Heart left ventricle (tissue), 16 donors: ENCODE results near the gene KLHL35. TPM values are rescaled to one million over a fixed set of nuclear protein-coding genes. Genes with fewer than 3 reads are reported as not detected.

Experiments
- ATAC-seq, 4 donors: fragments of 200-7000 bp; cut with Tn5 transposase; one replicate each; pipeline ENCODE4 v1.9.1; 2020 to 2022; ENCODE audit warnings: moderate library complexity in 4 of 4, mild to moderate bottlenecking in 3 of 4, moderate number of reproducible peaks in 1 of 4
- DNase-seq, 5 donors: peaks; one replicate each; pipeline ENCODE4 v3.0.0-alpha.2; 2020
- H3K27ac ChIP-seq, 12 donors: fragments of 200-600 bp; sonication (generic) in 4 of 12; one replicate each; pipeline versions ENCODE4 v1.5.0 to v1.8.0; 2016 to 2022; ENCODE audit warnings: mild to moderate bottlenecking in 2 of 12
- H3K27me3 ChIP-seq, 9 donors: fragments of 200-600 bp; sonication (generic) in 2 of 9; one replicate each; pipeline versions ENCODE4 v1.5.1 to v1.8.0; 2016 to 2022; ENCODE audit warnings: mild to moderate bottlenecking in 3 of 9
- H3K36me3 ChIP-seq, 9 donors: fragments of 200-600 bp; sonication (generic) in 2 of 9; one replicate each; pipeline versions ENCODE4 v1.5.0 to v1.8.0; 2018 to 2022; ENCODE audit warnings: mild to moderate bottlenecking in 2 of 9
- H3K4me1 ChIP-seq, 12 donors: fragments of 200-600 bp; sonication (generic) in 4 of 12; one replicate each; pipeline versions ENCODE4 v1.5.0 to v1.8.0; 2016 to 2022; ENCODE audit warnings: mild to moderate bottlenecking in 3 of 12
- H3K4me3 ChIP-seq, 12 donors: fragments of 200-600 bp; sonication (generic) in 4 of 12; one replicate each; pipeline versions ENCODE4 v1.5.0 to v1.8.0; 2017 to 2022; ENCODE audit warnings: mild to moderate bottlenecking in 9 of 12, moderate library complexity in 4 of 12
- H3K9me3 ChIP-seq, 12 donors: fragments of 200-600 bp; sonication (generic) in 4 of 12; one replicate each; pipeline versions ENCODE4 v1.5.0 to v1.8.0; 2016 to 2022; ENCODE audit warnings: mild to moderate bottlenecking in 1 of 12
- CTCF ChIP-seq, 12 donors: fragments of 200-600 bp; sonication (generic) in 4 of 12; IDR thresholded peaks; one replicate each; pipeline versions ENCODE4 v1.5.0 to v1.8.0; 2018 to 2022; ENCODE audit warnings: antibody characterized with exemption in 12 of 12, mild to moderate bottlenecking in 5 of 12
- POLR2A ChIP-seq, 2 donors: fragments of 450-650 bp; IDR thresholded peaks; one replicate each; pipeline ENCODE4 v1.6.1; 2017; ENCODE audit warnings: antibody characterized with exemption in 2 of 2, mild to moderate bottlenecking in 2 of 2, moderate library complexity in 2 of 2
- WGBS, 4 donors: extraction: QIAGEN DNeasy Blood & Tissue Kit in 2 of 4; methylation state at CpG; one replicate each; pipeline versions ENCODE4 v1.1.5 to v1.1.7; 2013 to 2018; 5-methylcytosine and 5-hydroxymethylcytosine counted together
- intact Hi-C, 10 donors: fragments of 100-400 bp; cut with DNase I; formaldehyde crosslinking; loops; one replicate each; pipeline versions ENCODE4 v1.11.1 to v1.14.2; 2022
- polyA plus RNA-seq, 2 donors: library from polyadenylated mRNA; stranded (reverse); fragments of 200-250 nt; gene quantifications; one replicate each; pipeline ENCODE4 v1.2.3, GENCODE V29; 2013
- total RNA-seq, 9 donors: library from RNA; depleted of rRNA in 2 of 9; stranded (reverse); fragments of >200 nt in 2 of 9; fragmentation: NEBNext Ultra II Directional in 3 of 9; extraction: Animal tissue kit (Norgen Biotek cat#: 25700) in 3 of 9; gene quantifications; one replicate each; pipeline versions ENCODE4 v1.1.0 to v1.2.4, GENCODE V29; 2016 to 2023
- donor health status: ischemic (EF 13 %, LVEDD 7.1; RV severe dilation, severe dysfunction).
- donor health status: healthy with polysubstance abuse.
- donor health status: DM: no; HTN: yes; CAD: no.
- donor health status: DM: no; HTN: no; CAD: no.
- donor health status: ischemic (EF 25% LVEDD 6.9; RV normal size, moderate dysfunction).
- donor health status: ischemic (EF 25% LVEDD 5.7; RV mildly dilated, moderate dysfunction).
- donor health status: healthy.
- donor health status: DM: yes; HTN: yes; CAD: no.
- donor health status: ischemic (EF 35%, LVEDD 5.7; RV mildly dilated, moderate dysfunction).
- donor health status: nonischemic (EF 11% LVEDD 7.7; RV severe dilation, severe dysfunction).
- donor health status: DM: yes; HTN: yes; CAD: no.
- donor health status: PGD.
- donor health status: ischemic (EF 29% LVEDD 5.4; RV normal size, mild dysfunction).
- donor health status: nonischemic (EF 23%, LVEDD 6.1; RV moderate dilation, normal function).

The KLHL35 gene
- total and polyA plus RNA-seq, 11 donors, result 0.11 to 1.1 (median 0.45) TPM; not detected in 1

- Histone ChIP-seq H3K27me3 (peaks cover 0 to 36% (median 14%) of the 10 kb centered on the region in 9 donors), H3K9me3 (peaks cover 0 to 9% (median 4%) of the 10 kb centered on the region in 12 donors), H3K27ac (no peak overlapping the region), H3K36me3 (peaks cover 0 to 1% (median 0%) of the 10 kb centered on the region in 9 donors), H3K4me1 (peaks cover 0 to 19% (median 9%) of the 10 kb centered on the region in 12 donors), H3K4me3 (no peak overlapping the region)
- ATAC-seq, result no peak
- 93 to 100% (median 95%) methylated on average over 1 to 4 of the region's 4 CpGs; no CpG with 5 or more reads in 1 of the 4 donors for WGBS, 4 donors
- no peak for TF ChIP-seq POLR2A (IDR thresholded peaks at IDR 0.05)
- no peak for TF ChIP-seq CTCF (IDR thresholded peaks at IDR 0.05)
- DNase-seq, result no peak
- intact Hi-C loops, result no loop called here
Measured at GRCh38 chr11:75434051-75434450, 1.0 kb upstream of the KLHL35 start.

GRCh38 chr11:75433443-75433842 is 440 bp upstream of the KLHL35 start:
- Histone ChIP-seq H3K4me1 (peaks cover 0 to 23% (median 10%) of the 10 kb centered on the region in 12 donors), H3K9me3 (peaks cover 0 to 9% (median 4%) of the 10 kb centered on the region in 12 donors), H3K4me3 (no peak overlapping the region), H3K36me3 (no peaks in the 10 kb centered on the region), H3K27ac (no peak overlapping the region), H3K27me3 (peaks cover 0 to 39% (median 14%) of the 10 kb centered on the region in 9 donors)
- TF ChIP-seq POLR2A (IDR thresholded peaks at IDR 0.05), result no peak
- TF ChIP-seq CTCF (IDR thresholded peaks at IDR 0.05), result no peak
- intact Hi-C loops, result no loop called here
- DNase-seq (no peak), ATAC-seq (no peak)
- 72 to 78% (median 76%) methylated on average over 6 of the region's 6 CpGs for WGBS, 4 donors

- Histone ChIP-seq H3K27me3 (peaks cover 0 to 39% (median 14%) of the 10 kb centered on the region in 9 donors), H3K4me1 (peaks cover 0 to 31% (median 16%) of the 10 kb centered on the region in 12 donors), H3K27ac (no peak overlapping the region), H3K36me3 (no peaks in the 10 kb centered on the region), H3K4me3 (no peak overlapping the region), H3K9me3 (peaks cover 0 to 9% (median 4%) of the 10 kb centered on the region in 12 donors)
- intact Hi-C loops, result no loop called here
- DNase-seq (peak in 1 of 5 donors; percentile 22), ATAC-seq (no peak)
- 53 to 59% (median 56%) methylated on average over 13 to 16 of the region's 16 CpGs for WGBS, 4 donors
- TF ChIP-seq POLR2A (IDR thresholded peaks at IDR 0.05) (no peak), CTCF (IDR thresholded peaks at IDR 0.05) (no peak)
Measured at GRCh38 chr11:75431533-75432525, 1.2 kb downstream of the KLHL35 start.
